Activated naive CD4-positive, alpha-beta T cell treated with anti-CD3 and anti-CD28 coated beads, Interleukin-2, amount 50 U/mL, for 72 hours (primary cell): ENCODE results near the gene C2orf15. TPM values are rescaled to one million over a fixed set of nuclear protein-coding genes. Genes with fewer than 3 reads are reported as not detected.

Source experiments
- ATAC-seq, 2 donors: fragments of 150-1000 bp; cut with Tn5 transposase; 2 replicates each; pipeline ENCODE4 v1.10.0; 2021; ENCODE audit warnings: mild to moderate bottlenecking in 2 of 2, moderate library complexity in 2 of 2
- DNase-seq, 2 donors: peaks; one replicate each; pipeline ENCODE4 v3.0.0; 2021 to 2022; ENCODE audit warnings: low spot score in 2 of 2
- H3K27ac Mint-ChIP-seq, 2 donors: one replicate each; pipeline ENCODE4 v1.8.0; 2022; ENCODE audit warnings: mild to moderate bottlenecking in 2 of 2, mixed read lengths in 2 of 2
- H3K36me3 Mint-ChIP-seq, 2 donors: one replicate each; pipeline ENCODE4 v1.8.0; 2022; ENCODE audit warnings: mixed read lengths in 2 of 2
- H3K9me3 Mint-ChIP-seq, 2 donors: one replicate each; pipeline ENCODE4 v1.8.0; 2022; ENCODE audit warnings: mixed read lengths in 2 of 2
- total RNA-seq, 2 donors: library from RNA; stranded (reverse); gene quantifications; one replicate each; pipeline ENCODE4 v1.2.3, GENCODE V29; 2022

The C2orf15 gene
- total RNA-seq, 2 donors from 2014 or later = 2.1 to 4.9 TPM

DNA sequence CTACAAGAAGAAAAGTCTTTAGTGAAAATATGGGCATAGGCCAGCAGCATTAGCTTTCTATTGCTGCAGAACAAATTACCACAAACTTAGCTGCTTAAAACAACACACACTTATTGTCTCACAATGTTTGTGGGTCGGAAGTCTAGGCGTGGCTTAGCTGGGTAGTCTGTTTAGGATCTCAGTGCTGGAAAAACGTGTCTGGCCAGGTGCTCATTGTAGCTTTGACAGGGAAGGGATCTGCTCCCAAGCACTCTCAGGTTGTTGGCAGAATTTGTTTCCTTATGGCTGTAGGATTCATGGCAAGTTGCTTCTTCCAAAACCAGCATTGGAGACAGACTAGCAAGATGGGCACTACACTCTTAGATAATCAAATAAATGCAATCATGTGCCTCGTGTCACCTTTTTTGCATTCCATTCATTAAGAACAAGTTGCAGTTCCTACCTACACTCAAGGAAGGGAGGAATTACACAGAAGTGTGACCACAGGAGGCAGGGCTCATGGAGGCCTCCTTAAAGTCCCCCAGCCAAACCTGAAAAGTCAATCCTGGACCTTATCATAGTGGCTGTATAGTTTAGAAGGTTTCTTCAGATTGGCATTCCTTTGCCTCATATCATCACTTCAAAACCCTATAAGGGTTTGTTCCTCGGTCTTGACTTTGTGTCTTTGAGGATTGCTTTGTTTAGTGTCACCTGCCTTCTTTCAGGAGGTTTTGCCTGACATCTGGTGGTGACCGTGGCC, 56.8 kb downstream of the C2orf15 start:
- ATAC-seq (no peak), DNase-seq (no peak)
- Mint-ChIP-seq H3K36me3 (peaks cover 0 to 5% of the 10 kb centered on the region in 2 donors), H3K9me3 (no peaks in the 10 kb centered on the region), H3K27ac (peak overlapping the region in 1 of 2 donors; percentile 55)

DNA sequence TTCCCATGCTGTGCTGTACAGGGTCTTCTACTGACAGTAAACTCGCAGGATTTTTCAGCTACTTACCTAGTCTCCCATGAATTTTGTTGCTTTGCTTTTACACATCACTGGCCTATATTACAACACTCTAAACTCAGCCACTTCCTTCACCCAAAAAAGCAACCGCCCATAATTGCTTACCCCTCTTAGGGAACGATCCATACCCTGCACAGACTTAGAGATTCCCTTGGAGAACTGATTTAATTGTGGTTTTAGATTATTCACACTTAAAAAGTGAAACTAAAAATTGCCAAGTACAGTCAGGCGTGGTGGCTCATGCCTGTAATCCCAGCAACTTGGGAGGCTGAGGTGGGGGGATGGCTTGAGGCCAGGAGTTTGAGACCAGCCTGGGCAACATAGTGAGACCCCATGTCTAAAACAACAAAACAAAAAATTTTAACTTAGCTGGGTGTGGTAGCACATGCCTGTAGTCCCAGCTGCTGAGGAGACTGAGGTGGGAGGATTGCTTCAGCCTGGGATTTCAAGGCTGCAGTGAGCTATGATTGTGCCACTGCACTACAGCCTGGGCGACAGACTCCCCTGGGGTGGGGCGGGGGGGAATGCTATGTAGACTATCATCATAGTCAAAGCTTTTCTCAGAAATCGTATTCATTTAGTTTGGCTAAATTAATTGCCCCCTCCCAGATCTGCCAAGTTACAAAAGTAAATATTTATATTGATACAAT, 58.7 kb downstream of the C2orf15 start:
- no peaks in the 10 kb centered on the region for H3K9me3 Mint-ChIP-seq
- ATAC-seq = no peak
- no peak for DNase-seq
- peaks cover 0 to under 1% of the 10 kb centered on the region in 2 donors for H3K36me3 Mint-ChIP-seq
- peak overlapping the region in 1 of 2 donors; percentile 4 for H3K27ac Mint-ChIP-seq

Other genes starting within 250 kb of the C2orf15 start
- under 1 TPM in 1 of 2 donors, not detected in 1; 0.12 TPM for gene CRACDL, start 205.5 kb upstream of the C2orf15 start, total RNA-seq
- 1 to 10 TPM; 5.2 to 8.0 TPM for gene TSGA10, start 13.2 kb downstream of the C2orf15 start, total RNA-seq
- gene LIPT1, start 13.3 kb downstream of the C2orf15 start, total RNA-seq = 1 to 10 TPM; 3.5 to 6.9 TPM
- gene MITD1, start 39.4 kb downstream of the C2orf15 start, total RNA-seq = 100 to 1,000 TPM in 1 of 2 donors, 10 to 100 TPM in 1; 71.5 to 107 TPM
- gene MRPL30, start 39.5 kb downstream of the C2orf15 start, total RNA-seq = 10 to 100 TPM; 27.9 to 48.5 TPM
- not detected for gene LYG2, start 114.0 kb downstream of the C2orf15 start, total RNA-seq
- 1 to 10 TPM in 1 of 2 donors, under 1 TPM in 1; 0.91 to 1.1 TPM for gene LYG1, start 159.5 kb downstream of the C2orf15 start, total RNA-seq
- 10 to 100 TPM; 25.9 to 29.9 TPM for gene TXNDC9, start 194.6 kb downstream of the C2orf15 start, total RNA-seq
- gene EIF5B, start 195.7 kb downstream of the C2orf15 start, total RNA-seq = 10 to 100 TPM; 68.6 to 77.7 TPM